Stomach (tissue), 4 donors: ENCODE measurements around the gene EBI3.

Source experiments
- EP300 ChIP-seq: sonication (generic); formaldehyde crosslinking; IDR thresholded peaks from one replicate; pipeline ENCODE4 v1.6.1; 2017; ENCODE audit warnings: antibody characterized with exemption
- POLR2A ChIP-seq, 4 donors: fragments of 450-650 bp; IDR thresholded peaks; one replicate each; pipeline ENCODE4 v1.6.1; 2016; ENCODE audit warnings: antibody characterized with exemption in 4 of 4, control low read depth in 2 of 4, mild to moderate bottlenecking in 1 of 4, moderate library complexity in 1 of 4
- POLR2AphosphoS5 ChIP-seq, 3 donors: sonication (generic); formaldehyde crosslinking; IDR thresholded peaks; one replicate each; pipeline ENCODE4 v1.6.1; 2016; ENCODE audit warnings: antibody characterized with exemption in 3 of 3

GRCh38 chr19:4208385-4209094, 20.8 kb upstream of the EBI3 start:
- TF ChIP-seq POLR2AphosphoS5 (IDR thresholded peaks at IDR 0.05) (no peak), EP300 (no peak), POLR2A (IDR thresholded peaks at IDR 0.05) (no peak)
